Tibial nerve (tissue), 4 donors: Measurements from ENCODE around the gene IGFL2.

Source experiments
- CTCF ChIP-seq, 5 experiments: fragments of 200-600 bp in 3 of 5; fragments of 450-650 bp in 2 of 5; sonication (generic) in 3 of 5; IDR thresholded peaks; one replicate each; pipeline ENCODE4 v1.5.1; 2016 to 2019; ENCODE audit warnings: antibody characterized with exemption in 5 of 5, mild to moderate bottlenecking in 3 of 5, moderate library complexity in 2 of 5
- EP300 ChIP-seq, 2 donors: sonication (generic); formaldehyde crosslinking; IDR thresholded peaks; one replicate each; pipeline ENCODE4 v1.6.1; 2017; ENCODE audit warnings: antibody characterized with exemption in 2 of 2, mild to moderate bottlenecking in 1 of 2
- POLR2A ChIP-seq, 2 donors: fragments of 450-650 bp; IDR thresholded peaks; one replicate each; pipeline ENCODE4 v1.6.1; 2017; ENCODE audit warnings: antibody characterized with exemption in 2 of 2, mild to moderate bottlenecking in 2 of 2, moderate library complexity in 2 of 2

- no peak for TF ChIP-seq EP300 (IDR thresholded peaks at IDR 0.05)
- no peak for TF ChIP-seq CTCF (IDR thresholded peaks at IDR 0.05)
- no peak for TF ChIP-seq POLR2A (IDR thresholded peaks at IDR 0.05)
Observed at GRCh38 chr19:46189971-46190888, 42.2 kb downstream of the IGFL2 start.
